ENCODE data around the gene MEX3B.

- TF ChIP-seq, protein P1, sequence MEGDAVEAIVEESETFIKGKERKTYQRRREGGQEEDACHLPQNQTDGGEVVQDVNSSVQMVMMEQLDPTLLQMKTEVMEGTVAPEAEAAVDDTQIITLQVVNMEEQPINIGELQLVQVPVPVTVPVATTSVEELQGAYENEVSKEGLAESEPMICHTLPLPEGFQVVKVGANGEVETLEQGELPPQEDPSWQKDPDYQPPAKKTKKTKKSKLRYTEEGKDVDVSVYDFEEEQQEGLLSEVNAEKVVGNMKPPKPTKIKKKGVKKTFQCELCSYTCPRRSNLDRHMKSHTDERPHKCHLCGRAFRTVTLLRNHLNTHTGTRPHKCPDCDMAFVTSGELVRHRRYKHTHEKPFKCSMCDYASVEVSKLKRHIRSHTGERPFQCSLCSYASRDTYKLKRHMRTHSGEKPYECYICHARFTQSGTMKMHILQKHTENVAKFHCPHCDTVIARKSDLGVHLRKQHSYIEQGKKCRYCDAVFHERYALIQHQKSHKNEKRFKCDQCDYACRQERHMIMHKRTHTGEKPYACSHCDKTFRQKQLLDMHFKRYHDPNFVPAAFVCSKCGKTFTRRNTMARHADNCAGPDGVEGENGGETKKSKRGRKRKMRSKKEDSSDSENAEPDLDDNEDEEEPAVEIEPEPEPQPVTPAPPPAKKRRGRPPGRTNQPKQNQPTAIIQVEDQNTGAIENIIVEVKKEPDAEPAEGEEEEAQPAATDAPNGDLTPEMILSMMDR (tag by site-specific recombination; IDR thresholded peaks at IDR 0.05): no peak
- TF ChIP-seq GLI4 (tag by site-specific recombination; IDR thresholded peaks at IDR 0.05): no peak
Measured at GRCh38 chr15:82062479-82063454, 16.9 kb upstream of the MEX3B start.

All from HEK293 (cell line).